K562 (cell line): ENCODE measurements around the gene DAB2IP. TPM values are rescaled to one million over a fixed set of nuclear protein-coding genes. Genes with fewer than 3 reads are reported as not detected.

Experiments used
- ATAC-seq: fragments of 200-7000 bp; cut with Tn5 transposase; 3 replicates; pipeline ENCODE4 v1.9.1; 2020; ENCODE audit warnings: moderate library complexity
- BruUV-seq: library from RNA; stranded (reverse); fragments of 400-500 nt; replicated peaks from 2 replicates; lab custom pipeline; 2021; lab: Mats Ljungman, UMichigan
- CTCF ChIA-PET: fragments of 300-600 bp; formaldehyde crosslinking; extraction: SDS; loops from one replicate; lab custom pipeline; 2021; ENCODE audit warnings: low intra/inter-chr PET ratio; lab: Yijun Ruan, JAX
- POLR2A ChIA-PET: fragments of 300-600, 350-650 bp; sonication (Branson Sonifier 250); formaldehyde crosslinking; extraction: SDS; loops from one replicate; lab custom pipeline; 2021; ENCODE audit warnings: antibody characterized with exemption, inconsistent platforms; lab: Yijun Ruan, JAX
- DNase-seq, 4 experiments: peaks; one replicate each; pipeline versions ENCODE4 v3.0.0 to v3.0.0-alpha.2; 2011 to 2018; ENCODE audit warnings: low spot score in 3 of 4, mixed read lengths in 3 of 4; ENCODE audit errors: extremely low read depth in 1 of 4
- FAIRE-seq: peaks from 2 replicates; lab custom pipeline; 2011; peaks lifted over from hg19 to GRCh38; lab: Jason Lieb, UNC
- H2AFZ ChIP-seq: 2 replicates; pipeline ENCODE4 v1.6.0; 2011; ENCODE audit warnings: low read depth, low read length, control low read depth, inconsistent platforms
- H3K27ac ChIP-seq: fragments of 200-600 bp; 3 replicates; pipeline ENCODE4 v1.8.0; 2011; ENCODE audit warnings: low read depth, mild to moderate bottlenecking, control low read depth, inconsistent platforms, low read length, moderate library complexity, mixed read lengths; ENCODE audit errors: extremely low read depth
- H3K27me3 ChIP-seq, 2 experiments: fragments of 300-600 bp in 1 of 2; 2 replicates in 1 of 2; 3 replicates in 1 of 2; pipeline versions ENCODE4 v1.6.0 to v1.8.0; 2011; ENCODE audit warnings: inconsistent platforms in 2 of 2, low read length in 2 of 2, mild to moderate bottlenecking in 1 of 2, mixed read lengths in 1 of 2, moderate library complexity in 1 of 2; ENCODE audit not compliant: control insufficient read depth in 2 of 2, insufficient read depth in 2 of 2
- H3K36me3 ChIP-seq: fragments of 300-600 bp; 3 replicates; pipeline ENCODE4 v1.8.0; 2011; ENCODE audit warnings: mild to moderate bottlenecking, low read length, inconsistent platforms; ENCODE audit not compliant: control insufficient read depth, insufficient read depth
- H3K4me1 ChIP-seq, 2 experiments: fragments of 200-600 bp in 1 of 2; replicated peaks in 1 of 2; 2 replicates in 1 of 2; 3 replicates in 1 of 2; pipeline versions ENCODE4 v1.5.1 to v1.8.0; 2011; ENCODE audit warnings: inconsistent platforms in 2 of 2, low read length in 2 of 2, mild to moderate bottlenecking in 1 of 2, mixed read lengths in 1 of 2, moderate library complexity in 1 of 2; ENCODE audit not compliant: control insufficient read depth in 2 of 2, insufficient read depth in 2 of 2
- H3K4me2 ChIP-seq: 2 replicates; pipeline ENCODE4 v1.6.1; 2011; ENCODE audit warnings: low read length, control low read depth, inconsistent platforms, mixed read lengths; ENCODE audit not compliant: insufficient read depth
- H3K4me3 ChIP-seq: fragments of 200-600 bp; sonication (generic), shearing (Covaris generic); 2 replicates; pipeline ENCODE4 v1.5.1; 2016; ENCODE audit warnings: control low read depth, inconsistent platforms
- H3K79me2 ChIP-seq: fragments of 200-600 bp; 3 replicates; pipeline ENCODE4 v1.8.0; 2011; ENCODE audit warnings: low read length, inconsistent platforms; ENCODE audit not compliant: control insufficient read depth, insufficient read depth
- H3K9ac ChIP-seq, 2 experiments: 2 replicates each; pipeline versions ENCODE4 v1.6.0 to v1.6.1; 2011; ENCODE audit warnings: low read depth in 2 of 2, low read length in 2 of 2, control low read depth in 1 of 2, inconsistent platforms in 1 of 2, mild to moderate bottlenecking in 1 of 2, mixed read lengths in 1 of 2; ENCODE audit not compliant: insufficient read depth in 1 of 2
- H3K9me1 ChIP-seq: one replicate; pipeline ENCODE4 v1.6.0; 2011; ENCODE audit warnings: inconsistent platforms, mild to moderate bottlenecking, low read length, moderate library complexity; ENCODE audit not compliant: control insufficient read depth, insufficient read depth
- H3K9me3 ChIP-seq: replicated peaks from 2 replicates; pipeline ENCODE4 v1.5.1; 2011; ENCODE audit warnings: low read depth, low read length, inconsistent platforms; ENCODE audit not compliant: control insufficient read depth, insufficient read depth
- H4K20me1 ChIP-seq: replicated peaks from 2 replicates; pipeline ENCODE4 v1.6.1; 2011; ENCODE audit warnings: low read length, inconsistent platforms, mixed read lengths; ENCODE audit not compliant: control insufficient read depth, insufficient read depth
- CC2D1A ChIP-seq: fragments of 450-650 bp; IDR thresholded peaks from 2 replicates; pipeline ENCODE4 v1.6.1; 2017; ENCODE audit warnings: mild to moderate bottlenecking
- CHD2 ChIP-seq: IDR thresholded peaks from 2 replicates; pipeline ENCODE4 v1.6.1; 2011; ENCODE audit warnings: low read depth, low read length
- GATAD2B ChIP-seq: fragments of 450-650 bp; IDR thresholded peaks from 2 replicates; pipeline ENCODE4 v1.6.1; 2017; ENCODE audit warnings: mild to moderate bottlenecking, borderline replicate concordance
- GTF2B ChIP-seq: IDR thresholded peaks from 2 replicates; pipeline ENCODE4 v1.6.1; 2011; ENCODE audit not compliant: insufficient read length; ENCODE audit errors: extremely low read depth
- HMG20A ChIP-seq: fragments of 450-650 bp; formaldehyde crosslinking; conservative IDR thresholded peaks from 2 replicates; pipeline ENCODE4 v1.4.0; 2020; ENCODE audit warnings: mild to moderate bottlenecking, mixed read lengths
- HOXB6 ChIP-seq: fragments of 250-450 bp; sonication (Bioruptor Pico); IDR thresholded peaks from 2 replicates; pipeline ENCODE4 v1.5.1; 2022; ENCODE audit warnings: mild to moderate bottlenecking, borderline replicate concordance
- JUND ChIP-seq, 2 experiments: IDR thresholded peaks; 2 replicates in 1 of 2; 3 replicates in 1 of 2; pipeline ENCODE4 v1.6.1; 2011; ENCODE audit warnings: borderline replicate concordance in 2 of 2, low read depth in 2 of 2, low read length in 2 of 2, improper control_type of control experiment in 1 of 2, missing biosample characterization in 1 of 2, missing genetic modification characterization in 1 of 2, missing genetic modification reagents in 1 of 2
- ZFP1 ChIP-seq: fragments of 450-650 bp; formaldehyde crosslinking; IDR thresholded peaks from 2 replicates; pipeline ENCODE4 v1.4.0; 2020; ENCODE audit warnings: mild to moderate bottlenecking, mixed read lengths
- ZMIZ1 ChIP-seq, 2 experiments: fragments of 150-350 bp in 1 of 2; IDR thresholded peaks; 2 replicates each; pipeline ENCODE4 v1.6.1; 2012 to 2016; ENCODE audit warnings: low read depth in 2 of 2, low read length in 2 of 2, mild to moderate bottlenecking in 1 of 2, moderate library complexity in 1 of 2
- ZNF224 ChIP-seq: sonication (generic); formaldehyde crosslinking; IDR thresholded peaks from 2 replicates; pipeline ENCODE4 v1.8.0; 2022; ENCODE audit warnings: mild to moderate bottlenecking, missing genetic modification reagents
- ZNF324 ChIP-seq: fragments of 250-450 bp; sonication (Bioruptor Pico); IDR thresholded peaks from 2 replicates; pipeline ENCODE4 v1.4.0; 2020; ENCODE audit warnings: mild to moderate bottlenecking
- WGBS: fragments of 100-300 bp; shearing (Covaris generic); methylation state at CpG from one replicate; pipeline ENCODE4 v1.1.6; 2016; ENCODE audit warnings: low coverage, mixed read lengths; ENCODE audit not compliant: insufficient coverage; ENCODE audit errors: missing lambda C conversion rate; 5-methylcytosine and 5-hydroxymethylcytosine counted together
- in situ Hi-C: fragments of 300-500 bp; cut with MboI; formaldehyde crosslinking; loops from 4 replicates; pipeline ENCODE4 v1.15.0; 2018; ENCODE audit warnings: inconsistent platforms, mixed read lengths
- intact Hi-C: fragments of 100-400 bp; cut with micrococcal nuclease; formaldehyde crosslinking; loops from 2 replicates; pipeline ENCODE4 v1.14.2; 2022
- polyA plus RNA-seq, 8 experiments: library from polyadenylated mRNA; depleted of rRNA in 4 of 8; stranded (reverse) in 5 of 8; unstranded in 3 of 8; fragments of >200 nt; fragmentation: Nextera tagmentation in 2 of 8; fragmentation: Illumina TruSeq in 1 of 8; extraction: Ambion mirVana in 2 of 8; extraction: Trizol in 1 of 8; gene quantifications; 2 replicates each; pipeline versions ENCODE4 v1.2.1 to v1.2.3, GENCODE V29; 2011 to 2014; ENCODE audit warnings: inconsistent platforms in 1 of 8, missing spikeins in 1 of 8
- total RNA-seq, 7 experiments: library from RNA; depleted of rRNA in 6 of 7; stranded (reverse); fragments of >200 nt in 6 of 7; fragmentation: Illumina TruSeq in 2 of 7; extraction: Trizol in 2 of 7; gene quantifications; 2 replicates each; pipeline versions ENCODE4 v1.2.1 to v1.2.3, GENCODE V29; 2011 to 2021; ENCODE audit warnings: low replicate concordance in 1 of 7

Gene DAB2IP
- total and polyA plus RNA-seq, 9 of the 15 experiments (the other 6 are each of a cell fraction or from before 2014, with no cell fraction given) = 0.04 to 0.31 (median 0.08) TPM; not detected in 5

- DNase-seq (no peak), ATAC-seq (no peak), FAIRE-seq (no peak)
- Histone ChIP-seq H3K4me1 (no peaks in the 10 kb centered on the region), H4K20me1 (no peaks in the 10 kb centered on the region), H3K4me3 (no peak overlapping the region), H3K9me1 (no peaks in the 10 kb centered on the region), H3K27ac (no peak overlapping the region), H3K27me3 (peaks cover 12% of the 10 kb centered on the region in 2 experiments; a peak in 4 of 5 replicates), H2AFZ (no peak overlapping the region), H3K9ac (no peak overlapping the region), H3K9me3 (no peaks in the 10 kb centered on the region), H3K79me2 (no peaks in the 10 kb centered on the region), H3K36me3 (no peaks in the 10 kb centered on the region), H3K4me2 (no peak overlapping the region)
- ChIA-PET POLR2A (no interaction called here), CTCF (no interaction called here)
- BruUV-seq = no TSS peak
- in situ Hi-C loops (no loop called here), intact Hi-C loops (no loop called here)
- WGBS = 0% methylated on average over 5 of the region's 5 CpGs
- no peak for TF ChIP-seq CC2D1A
- TF ChIP-seq ZNF224 (CRISPR knock-in tag) = no peak
- no peak for TF ChIP-seq JUND (IDR thresholded peaks at IDR 0.05; ENCODE audit: borderline replicate concordance, low read depth, low read length)
- no peak for TF ChIP-seq JUND (tag; IDR thresholded peaks at IDR 0.05; ENCODE audit: borderline replicate concordance, low read depth, low read length)
- TF ChIP-seq HOXB6 (CRISPR knock-in tag) = no peak
These were observed 147.5 kb downstream of the DAB2IP start for GRCh38 chr9:121798941-121799340.

- POLR2A ChIA-PET = no interaction called here
- H3K4me1 ChIP-seq = no peaks in the 10 kb centered on the region
- intact Hi-C loops = no loop called here
- CTCF ChIA-PET = no interaction called here
- no peak overlapping the region for H3K9ac ChIP-seq
- no peaks in the 10 kb centered on the region for H3K9me1 ChIP-seq
- no peak overlapping the region for H3K4me3 ChIP-seq
- H3K4me2 ChIP-seq = no peak overlapping the region
- no TSS peak for BruUV-seq
- ATAC-seq = no peak
- H3K27ac ChIP-seq = no peak overlapping the region
- FAIRE-seq = no peak
- peaks cover 12% of the 10 kb centered on the region in 2 experiments; a peak in 4 of 5 replicates for H3K27me3 ChIP-seq
- no peaks in the 10 kb centered on the region for H3K36me3 ChIP-seq
- H2AFZ ChIP-seq = no peak overlapping the region
- 1% methylated on average over 10 of the region's 10 CpGs for WGBS
- H4K20me1 ChIP-seq = no peaks in the 10 kb centered on the region
- H3K9me3 ChIP-seq = no peaks in the 10 kb centered on the region
- no peaks in the 10 kb centered on the region for H3K79me2 ChIP-seq
- in situ Hi-C loops = no loop called here
- DNase-seq = no peak
- TF ChIP-seq HMG20A (CRISPR knock-in tag) (no peak), GTF2B (no peak), GATAD2B (no peak), ZMIZ1 (IDR thresholded peaks at IDR 0.05; ENCODE audit: low read depth in 2 of 2, low read length in 2 of 2) (no peak), CHD2 (no peak), ZNF324 (no peak), ZFP1 (CRISPR knock-in tag) (no peak)
These were observed 148.9 kb downstream of the DAB2IP start for GRCh38 chr9:121800376-121800775.
